GM21825 (cell line): Measurements from ENCODE around the gene MLLT6.
A peak's percentile ranks its signal among the peaks of the same experiment; 100 is the strongest.

Source experiments
- ATAC-seq: cut with Tn5 transposase; IDR thresholded peaks from one replicate; pipeline ENCODE4 v1.9.1; 2021; ENCODE audit warnings: mild to moderate bottlenecking, moderate library complexity; ENCODE audit not compliant: unreplicated experiment

MLLT6 gene

DNA sequence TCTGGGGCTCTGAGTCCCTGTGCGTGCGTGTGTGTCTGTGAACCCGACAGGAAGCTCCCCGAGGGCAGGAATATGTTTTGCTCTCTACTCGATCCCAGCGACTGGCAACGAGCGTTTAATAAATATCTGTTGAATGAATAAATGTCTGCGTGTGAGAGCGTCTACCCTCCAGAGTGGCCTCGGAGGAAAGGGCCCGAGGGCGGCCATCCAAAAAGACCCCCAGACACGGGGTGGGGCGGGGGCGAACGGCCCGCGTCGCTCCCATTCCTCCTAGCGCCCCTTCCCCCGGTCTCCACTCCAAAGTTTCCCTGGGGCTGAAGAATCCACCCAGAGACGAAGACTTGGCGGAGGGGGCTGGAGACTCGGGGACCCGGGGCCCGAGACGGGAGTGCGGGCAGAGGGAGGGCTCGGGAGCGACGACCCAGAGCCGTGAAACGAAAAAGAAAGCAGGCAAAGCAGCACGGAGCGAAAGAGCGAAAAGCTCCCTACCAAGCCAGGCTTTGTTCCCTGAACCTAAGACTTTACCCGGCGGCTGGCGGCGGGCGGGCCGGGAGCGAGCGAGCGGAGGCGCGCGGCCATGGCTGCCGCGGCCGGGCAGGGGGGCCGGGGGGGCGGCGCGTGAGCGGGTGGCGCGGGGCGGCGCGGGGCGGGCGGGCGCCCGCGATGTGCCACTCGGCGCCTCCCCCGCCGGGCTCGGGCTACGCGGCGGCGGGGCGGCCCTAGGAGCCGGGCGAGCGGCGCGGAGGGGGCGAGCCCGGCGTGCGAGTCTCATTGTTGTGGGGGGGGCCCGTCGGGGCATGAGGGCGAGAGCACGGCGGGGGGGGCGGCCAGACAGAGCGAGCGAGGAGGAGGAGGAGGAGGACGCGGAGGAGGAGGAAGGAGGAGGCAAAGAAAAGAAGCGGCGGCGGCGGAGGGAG, at the start of gene MLLT6:
TSS of gene MLLT6 (plus strand) at position 668 of the 917 bp plus-strand sequence. CDS start 360 bp downstream, outside the sequence.
- ATAC-seq: no peak

DNA sequence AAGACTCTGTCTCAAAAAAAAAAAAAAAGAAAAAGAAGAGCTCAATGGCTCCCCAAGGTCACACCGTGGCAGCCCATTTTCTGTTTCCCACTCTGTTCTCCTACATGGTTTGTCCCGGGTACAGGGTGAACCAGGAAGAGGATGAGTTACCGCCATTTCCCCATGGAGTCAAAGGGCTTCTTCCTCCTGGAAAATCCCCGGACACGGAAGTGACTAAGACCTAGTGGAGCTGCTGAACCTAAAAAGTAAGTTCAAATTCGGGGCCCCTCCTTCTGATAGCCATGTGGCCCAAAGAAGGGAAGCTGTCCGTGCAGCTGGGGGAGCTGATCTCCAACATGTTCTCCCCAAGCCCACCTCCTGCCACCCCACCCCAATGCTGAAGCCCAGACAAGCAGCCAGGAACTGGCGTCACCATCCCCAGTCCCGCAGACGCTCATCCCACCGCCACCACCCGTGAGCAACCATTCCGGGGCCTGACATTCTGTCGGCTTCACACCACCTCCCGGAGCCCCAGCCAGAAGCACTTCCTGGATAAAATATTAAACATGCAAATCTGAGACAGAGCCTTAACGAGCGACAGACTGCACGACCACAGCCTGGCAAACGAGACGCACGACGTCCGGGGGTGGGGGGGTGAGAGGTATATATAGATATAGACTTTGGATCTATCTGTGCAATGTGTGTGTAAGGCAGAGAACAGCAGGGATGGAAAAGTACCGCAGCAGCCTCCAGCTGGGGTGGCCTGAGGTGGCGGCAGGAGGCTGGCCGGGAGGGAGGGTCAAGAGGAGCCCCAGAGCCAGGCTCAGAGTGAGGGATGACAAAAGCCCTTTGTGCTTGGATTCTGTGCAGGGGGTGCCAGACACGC, 47.9 kb upstream of the MLLT6 start:
- no peak for ATAC-seq

DNA sequence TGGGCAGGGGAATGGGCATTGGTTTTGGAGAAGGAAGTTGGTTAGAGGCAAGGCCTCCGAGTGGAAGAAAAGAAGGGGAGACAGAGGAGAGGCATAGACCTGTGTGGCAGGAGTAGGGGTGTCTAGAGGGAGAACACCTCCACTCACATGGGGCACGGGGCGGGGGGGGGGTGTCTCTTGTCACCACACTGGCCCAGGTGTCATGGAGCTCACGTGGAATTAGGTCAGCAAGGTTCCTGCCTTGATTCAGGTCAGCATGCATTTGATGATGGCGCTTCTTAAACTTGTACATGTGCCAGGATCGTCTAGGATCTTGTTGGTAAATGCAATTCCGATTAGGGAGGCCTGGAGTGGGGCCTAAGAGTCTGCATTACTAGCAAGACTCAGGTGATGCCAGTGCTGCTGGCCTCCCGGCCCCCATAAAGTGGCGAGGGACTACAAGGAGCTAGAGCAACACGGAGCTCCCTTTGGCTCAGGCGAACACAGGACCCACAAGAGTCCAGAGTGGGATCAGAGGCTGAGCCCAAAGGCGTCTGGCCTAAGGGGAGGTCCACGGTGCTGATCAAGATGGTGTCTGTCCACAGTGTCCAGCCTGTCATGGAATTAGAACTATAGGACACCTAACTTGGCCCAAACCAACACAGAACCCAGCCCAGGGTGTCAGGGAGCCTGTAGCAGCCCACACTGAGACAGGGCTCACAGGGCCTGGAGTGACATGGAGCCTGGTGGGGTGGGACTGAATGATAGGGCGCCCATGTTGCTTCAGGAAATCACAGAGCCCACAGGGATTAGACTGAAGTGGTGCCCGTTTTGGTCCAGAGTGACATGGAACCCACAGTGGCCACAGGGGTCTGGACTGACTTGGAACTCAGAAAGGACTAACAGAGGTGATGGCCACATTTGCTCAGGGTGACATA, 47.0 kb upstream of the MLLT6 start:
- no peak for ATAC-seq

DNA sequence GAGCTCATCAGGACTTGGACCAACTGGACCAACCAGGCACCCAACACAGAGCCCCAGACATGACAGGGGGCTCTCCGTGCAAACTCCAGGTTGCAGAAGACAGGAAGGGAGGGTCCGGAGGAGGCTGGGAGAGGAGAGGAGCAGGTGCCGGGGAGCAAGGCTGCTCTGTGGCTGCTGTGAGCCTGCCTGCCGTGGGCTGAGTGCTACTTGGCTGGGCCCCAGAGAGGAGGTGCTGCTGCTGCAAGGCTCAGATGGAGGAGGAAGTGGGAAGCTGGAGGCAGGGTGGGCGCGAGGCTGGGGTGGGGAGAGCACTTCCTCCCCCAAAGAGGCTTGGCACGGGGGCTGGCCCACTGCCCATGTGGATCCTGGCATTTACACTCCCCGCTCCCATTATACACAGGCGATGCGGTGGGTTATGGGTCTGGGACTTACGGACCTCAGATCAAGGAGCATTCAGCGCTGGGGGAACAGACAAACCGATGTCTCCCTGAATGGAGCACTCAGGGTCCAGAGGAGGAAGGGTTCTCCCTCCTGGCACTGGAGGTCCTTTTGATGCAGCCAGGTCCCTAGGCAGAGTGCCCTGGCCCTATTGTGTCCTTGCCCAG, 46.2 kb upstream of the MLLT6 start:
- no peak for ATAC-seq

DNA sequence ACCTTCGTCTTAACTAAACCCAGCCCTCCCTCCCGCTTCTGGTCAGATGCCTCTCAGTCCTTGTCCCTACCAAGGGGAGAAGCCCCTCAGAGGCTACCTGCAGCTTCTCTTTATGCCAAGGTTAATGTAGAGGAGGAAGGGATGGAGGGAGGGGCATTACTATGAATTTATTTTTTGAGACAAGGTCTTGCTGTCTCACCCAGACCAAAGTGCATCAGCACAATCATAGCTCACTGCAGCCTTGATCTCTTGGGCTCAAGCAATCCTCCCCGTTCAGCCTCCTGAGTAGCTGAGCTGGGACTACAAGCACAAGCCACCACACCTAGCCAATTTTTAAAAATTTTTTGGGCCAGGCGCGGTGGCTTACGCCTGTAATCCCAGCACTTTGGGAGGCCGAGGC, 45.7 kb upstream of the MLLT6 start:
- ATAC-seq: no peak

DNA sequence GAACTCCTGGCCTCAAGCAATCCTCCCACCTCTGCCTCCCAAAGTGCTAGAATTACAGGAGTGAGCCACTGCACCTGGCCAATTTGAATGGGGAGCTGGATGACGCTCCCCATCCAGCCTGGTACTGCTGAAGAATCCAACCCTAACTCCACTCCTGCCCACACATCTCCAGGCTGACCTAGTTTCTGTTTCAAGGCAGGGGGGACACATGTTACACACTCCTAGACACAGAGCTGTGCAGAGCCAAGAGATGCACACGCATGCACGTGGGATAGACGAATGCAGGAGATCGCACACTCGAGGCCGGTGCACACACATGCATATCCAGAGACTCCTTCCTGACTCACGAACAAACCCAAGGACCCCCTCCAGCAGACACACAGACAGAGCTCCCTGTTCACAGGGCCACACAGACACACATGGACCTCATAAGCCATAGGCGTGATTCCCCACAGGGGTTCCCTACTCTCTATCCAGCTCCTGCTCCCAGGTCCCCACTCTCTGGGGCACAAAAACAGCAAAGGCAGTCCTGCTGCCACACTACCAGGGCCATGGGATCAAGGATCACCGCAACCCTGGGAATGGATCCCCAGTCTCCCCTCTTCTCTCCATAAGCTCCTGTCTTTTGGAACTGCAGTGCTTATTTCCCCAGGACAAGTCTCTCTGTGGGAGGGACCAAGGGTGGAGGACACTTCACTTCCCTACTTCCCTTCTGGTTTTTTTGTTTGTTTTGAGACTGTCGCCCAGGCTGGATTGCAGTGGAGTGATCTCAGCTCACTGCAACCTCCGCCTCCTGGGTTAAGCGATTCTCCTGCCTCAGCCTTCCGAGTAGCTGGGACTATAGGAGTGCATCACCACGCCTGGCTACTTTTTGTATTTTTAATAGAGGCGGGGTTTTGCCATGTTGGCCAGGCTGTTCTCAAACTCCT, 44.7 kb upstream of the MLLT6 start:
- no peak for ATAC-seq

DNA sequence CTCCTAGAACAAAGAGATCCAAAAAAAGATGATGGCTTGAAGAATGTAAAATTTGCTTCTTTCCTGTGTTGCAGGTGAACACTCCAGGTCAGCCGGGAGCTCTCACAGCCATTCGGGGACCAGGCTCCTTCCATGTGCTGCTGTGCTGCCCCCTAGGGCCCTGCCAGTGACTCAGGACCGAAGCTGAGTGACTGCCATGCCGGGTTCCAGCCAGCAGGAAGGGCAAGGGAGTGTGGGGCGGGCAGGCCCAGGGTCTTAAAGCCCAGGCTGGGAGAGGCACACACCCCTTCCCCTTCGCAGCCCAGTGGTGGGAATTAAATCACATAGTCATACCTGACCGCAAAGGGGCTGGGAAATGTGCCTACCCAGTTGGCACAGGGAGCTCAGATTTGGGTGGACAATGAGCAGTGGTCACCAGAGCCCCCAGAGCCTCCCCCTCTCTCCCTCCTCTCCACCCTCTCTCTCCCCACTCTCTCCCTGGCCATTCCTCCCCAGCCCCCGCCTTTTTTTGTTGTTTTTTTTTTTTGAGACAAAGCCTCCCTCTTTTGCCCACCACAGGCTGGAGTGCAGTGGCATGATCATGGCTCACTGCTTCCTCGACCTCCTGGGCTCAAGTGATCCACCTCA, 41.8 kb upstream of the MLLT6 start:
- peak; percentile 50 for ATAC-seq

DNA sequence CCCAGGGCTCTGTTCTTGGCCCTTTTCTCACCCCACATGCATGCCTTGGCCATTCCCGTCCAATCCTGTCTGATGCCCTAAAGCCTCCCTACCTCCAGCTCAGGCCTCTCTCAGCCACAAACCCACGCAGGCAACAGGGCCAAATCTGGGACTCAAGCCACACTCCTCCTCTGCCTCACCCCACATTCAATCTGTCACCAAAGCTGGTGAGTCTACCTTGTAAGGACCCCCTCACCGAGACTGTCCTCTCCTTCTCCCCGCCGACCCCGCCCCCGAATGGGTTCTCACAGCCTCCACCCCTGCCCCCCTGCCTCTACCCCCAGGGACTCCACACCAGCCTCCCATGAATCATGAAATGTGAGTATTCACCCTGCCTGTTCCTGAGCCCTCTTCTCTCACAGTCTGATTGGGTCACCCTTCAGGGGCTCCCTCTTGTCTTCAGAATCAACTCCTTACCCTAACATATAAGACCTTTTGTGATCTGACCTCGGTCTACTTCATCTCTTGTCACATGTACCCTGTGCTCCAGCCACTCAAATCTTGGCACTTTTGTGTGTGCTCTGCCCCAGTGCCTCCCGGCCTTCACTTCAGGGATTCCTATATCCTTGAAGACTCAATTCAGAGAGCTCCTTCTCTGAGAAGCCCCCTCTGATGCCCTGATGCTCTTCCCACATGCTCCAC, 41.0 kb upstream of the MLLT6 start:
- no peak for ATAC-seq

DNA sequence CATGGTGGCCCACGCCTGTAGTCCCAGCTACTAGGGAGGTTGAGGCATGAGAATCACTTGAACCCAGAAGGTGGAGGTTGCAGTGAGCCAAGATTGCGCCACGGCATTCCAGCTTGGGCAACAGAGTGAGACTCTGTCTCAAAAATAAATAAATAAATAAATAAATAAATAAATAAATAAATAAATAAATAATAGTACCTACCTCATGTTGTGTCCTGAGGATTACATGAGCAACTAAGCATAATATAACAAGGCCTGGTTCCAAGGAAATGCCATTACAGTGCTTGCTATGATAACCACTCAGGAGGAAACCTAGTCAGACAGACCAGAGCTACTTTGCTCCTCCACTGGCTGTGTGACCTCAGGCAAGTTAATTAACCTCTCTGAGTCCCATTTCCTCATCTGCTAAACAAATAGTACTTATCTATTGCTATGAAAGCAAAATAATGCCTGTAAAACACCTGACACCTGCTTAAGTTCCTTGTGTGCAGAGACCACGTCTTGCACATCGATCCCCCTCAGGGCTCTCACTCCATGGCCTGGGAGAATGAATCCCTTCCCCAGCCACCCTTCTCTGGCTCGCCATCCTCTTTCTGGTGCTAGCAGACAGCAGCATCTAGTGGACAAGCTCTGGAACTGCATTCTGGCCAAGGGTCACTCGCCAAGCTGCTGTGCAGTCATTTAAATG, 37.8 kb upstream of the MLLT6 start:
- ATAC-seq: no peak

DNA sequence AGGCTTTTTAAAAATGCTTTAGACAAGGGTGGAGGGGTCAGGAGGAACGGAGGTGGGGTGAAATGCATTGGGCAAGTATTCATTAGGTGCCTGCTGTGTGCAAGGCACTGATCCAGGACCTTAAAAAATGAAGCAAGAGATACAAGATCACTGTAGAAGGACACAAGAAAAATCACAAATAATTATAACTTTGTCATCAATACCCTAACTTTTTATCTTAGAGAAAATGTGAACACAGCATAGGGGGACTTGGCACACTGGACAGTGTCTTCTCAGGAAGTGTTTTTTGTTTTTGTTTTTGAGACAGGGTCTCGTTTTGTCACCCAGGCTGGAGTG, 37.3 kb upstream of the MLLT6 start:
- no peak for ATAC-seq

DNA sequence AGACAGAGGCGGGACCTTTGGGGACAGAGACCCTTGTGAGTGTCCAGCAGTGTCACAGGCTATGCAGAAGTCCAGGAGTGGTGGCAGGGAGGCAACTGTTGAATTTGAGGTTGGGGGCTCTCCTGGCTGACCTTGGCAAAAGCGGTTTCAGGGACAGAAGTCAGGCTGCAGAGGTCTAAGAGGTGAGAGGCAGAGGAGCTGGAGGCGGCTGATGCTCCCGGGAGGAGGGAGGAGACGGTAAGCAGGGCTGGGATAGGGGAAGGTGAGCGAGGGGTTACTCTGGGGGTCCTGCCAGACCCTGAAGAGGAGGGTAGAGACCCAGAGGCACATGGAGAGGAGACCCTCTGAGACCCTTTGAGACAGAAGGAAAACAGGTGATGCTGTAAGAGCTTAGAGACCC, 35.6 kb upstream of the MLLT6 start:
- ATAC-seq: no peak

DNA sequence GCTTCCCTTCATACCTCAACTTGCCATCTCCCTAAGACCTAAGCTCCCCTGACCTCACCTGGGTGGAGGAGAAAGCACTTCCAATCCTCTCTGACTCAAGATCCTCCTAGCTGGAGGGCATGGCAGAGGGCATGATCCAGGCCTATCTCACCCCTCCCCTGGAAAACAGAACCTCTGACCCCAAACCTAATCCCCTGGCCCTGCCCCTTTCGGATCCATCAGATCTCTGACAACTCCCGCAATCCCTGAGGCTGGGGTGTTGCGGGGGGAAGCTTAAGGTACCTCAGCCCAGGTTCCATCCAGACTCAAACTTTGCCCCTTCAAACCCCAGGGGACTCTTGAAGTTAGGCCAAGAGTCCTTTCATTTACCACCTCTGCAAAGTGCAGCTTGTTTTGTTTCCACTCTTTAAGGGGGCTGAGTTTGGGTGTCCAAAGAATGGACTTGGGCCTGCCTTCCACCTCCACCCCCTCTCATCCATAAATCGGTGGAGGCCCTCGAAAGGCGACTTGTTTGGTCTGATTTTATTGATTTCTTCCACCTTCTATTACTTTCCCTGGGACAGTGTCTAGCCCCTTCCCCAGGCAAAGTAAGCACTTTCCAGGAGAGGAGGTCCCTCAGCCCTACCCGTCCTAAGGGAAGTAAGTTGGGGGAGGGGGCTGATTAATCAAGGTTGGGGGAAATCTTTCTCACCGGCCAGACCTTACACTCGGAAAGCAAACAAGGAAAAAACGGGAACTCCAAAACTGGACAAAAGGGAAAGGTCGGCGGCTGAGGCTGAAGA, 32.9 kb upstream of the MLLT6 start:
- ATAC-seq: no peak

DNA sequence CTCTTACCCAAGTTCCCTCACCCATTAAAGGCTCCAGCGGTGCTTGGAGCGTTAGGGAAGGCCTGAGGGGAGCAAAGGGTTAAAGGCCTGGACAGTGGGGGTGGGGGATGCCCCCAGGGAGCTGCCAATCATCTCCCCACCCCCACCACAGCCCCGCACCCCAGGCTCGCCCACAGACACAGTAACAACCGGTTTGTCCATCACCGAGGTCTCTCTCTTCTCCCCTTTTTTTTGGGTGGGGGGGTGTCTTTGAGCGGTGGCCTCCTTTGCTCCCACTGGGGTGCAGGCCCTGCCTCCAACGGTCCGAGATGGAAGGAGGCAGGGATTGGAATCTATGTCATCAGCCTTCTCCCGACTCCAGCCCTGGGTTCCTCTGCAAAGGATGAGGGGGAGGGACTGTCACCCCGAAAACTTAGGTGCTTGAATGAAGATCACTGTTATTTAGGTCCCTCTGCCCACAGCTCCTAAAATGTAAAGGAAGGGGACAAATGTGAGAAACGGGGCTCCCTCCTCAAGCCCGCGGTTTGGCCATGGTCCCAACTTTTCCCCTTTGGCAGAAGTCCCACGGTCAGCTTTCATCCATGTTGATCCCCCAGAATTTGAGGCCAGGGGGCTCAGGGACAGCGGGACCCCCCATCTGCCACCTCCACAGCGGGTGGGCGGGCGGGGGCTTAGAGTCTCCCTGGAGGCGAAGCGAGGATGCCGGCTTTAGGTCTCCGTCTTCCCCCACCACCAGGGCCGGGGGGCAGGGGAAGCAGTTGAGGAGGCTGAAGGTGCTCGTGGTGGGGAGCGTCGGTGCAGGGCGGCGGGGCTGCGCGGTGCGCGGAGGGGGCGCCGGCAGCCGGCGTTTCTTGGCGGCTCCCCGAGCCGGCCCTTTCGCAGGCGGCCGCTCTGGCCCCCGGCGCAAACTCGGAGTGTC, 32.0 kb upstream of the MLLT6 start:
- no peak for ATAC-seq

DNA sequence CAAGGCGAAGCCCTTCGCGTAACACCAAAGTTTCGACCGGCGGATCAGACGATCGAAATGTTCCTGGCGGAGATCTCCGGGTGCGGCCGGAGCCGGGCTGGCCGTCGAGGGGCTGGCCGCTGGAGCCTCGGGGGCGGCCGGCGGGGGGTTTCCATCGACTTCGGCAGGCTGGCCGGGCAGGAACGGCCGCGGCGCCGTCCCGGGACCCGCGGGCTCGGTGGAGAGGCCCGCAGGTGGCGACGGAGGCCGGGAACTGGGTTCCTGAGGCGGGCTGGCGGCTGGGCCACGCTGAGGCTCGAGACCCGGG, 31.4 kb upstream of the MLLT6 start:
- no peak for ATAC-seq

DNA sequence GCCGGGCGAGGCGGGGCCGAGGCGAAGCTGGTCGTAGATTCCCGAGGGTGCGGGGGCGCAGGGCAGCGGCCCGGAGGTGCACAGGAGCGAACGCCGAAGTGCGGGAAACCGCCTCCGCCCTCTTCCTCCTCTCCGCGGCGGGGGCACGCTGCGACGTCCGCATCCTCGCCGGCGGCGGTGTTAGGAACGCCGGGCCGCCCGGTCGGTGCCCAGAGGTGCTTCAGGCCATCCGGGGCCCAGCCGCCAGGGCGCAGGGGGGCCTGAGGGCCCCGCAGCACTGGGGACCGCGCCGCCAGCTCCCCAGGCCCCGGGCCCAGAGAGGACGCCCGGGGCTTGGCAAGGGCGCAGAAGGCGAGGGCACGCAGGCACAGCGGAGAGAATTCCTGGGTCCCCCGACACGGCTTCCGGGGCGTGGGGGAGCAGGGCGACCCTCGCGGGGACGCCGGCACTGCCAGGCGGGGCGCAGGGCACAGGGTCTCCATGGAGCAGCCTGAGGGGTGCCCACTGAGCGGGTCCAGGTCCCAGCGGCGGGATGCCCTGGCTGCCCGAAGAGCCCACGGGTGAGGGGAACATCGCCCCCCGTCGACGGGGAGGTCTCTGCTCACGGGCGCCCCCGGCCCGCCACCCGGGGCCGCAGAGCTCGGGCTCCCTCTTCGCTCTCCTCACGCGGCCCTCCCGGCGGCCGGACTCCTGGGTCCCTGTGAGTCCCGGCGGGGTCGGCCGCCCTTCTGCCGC, 30.9 kb upstream of the MLLT6 start:
- ATAC-seq: peak; percentile 13
